IPS-15b (cell line): ENCODE data around the gene ADGRB3.

ENCODE experiments used
- H3K27me3 ChIP-seq: one replicate; pipeline ENCODE4 v1.6.1; 2013; ENCODE audit warnings: low read length; ENCODE audit not compliant: control insufficient read depth, insufficient read depth
- H3K36me3 ChIP-seq: one replicate; pipeline ENCODE4 v1.6.1; 2013; ENCODE audit warnings: low read length; ENCODE audit not compliant: control insufficient read depth, insufficient read depth
- H3K4me1 ChIP-seq: one replicate; pipeline ENCODE4 v1.6.1; 2013; ENCODE audit warnings: mild to moderate bottlenecking, low read length; ENCODE audit not compliant: control insufficient read depth, insufficient read depth
- H3K4me3 ChIP-seq: one replicate; pipeline ENCODE4 v1.5.1; 2013; ENCODE audit warnings: low read depth, low read length
- H3K9ac ChIP-seq: one replicate; pipeline ENCODE4 v1.6.1; 2013; ENCODE audit warnings: low read depth, mild to moderate bottlenecking, low read length
- H3K9me3 ChIP-seq: one replicate; pipeline ENCODE4 v1.6.1; 2013; ENCODE audit warnings: mild to moderate bottlenecking, low read length; ENCODE audit not compliant: control insufficient read depth, insufficient read depth

The ADGRB3 gene

DNA sequence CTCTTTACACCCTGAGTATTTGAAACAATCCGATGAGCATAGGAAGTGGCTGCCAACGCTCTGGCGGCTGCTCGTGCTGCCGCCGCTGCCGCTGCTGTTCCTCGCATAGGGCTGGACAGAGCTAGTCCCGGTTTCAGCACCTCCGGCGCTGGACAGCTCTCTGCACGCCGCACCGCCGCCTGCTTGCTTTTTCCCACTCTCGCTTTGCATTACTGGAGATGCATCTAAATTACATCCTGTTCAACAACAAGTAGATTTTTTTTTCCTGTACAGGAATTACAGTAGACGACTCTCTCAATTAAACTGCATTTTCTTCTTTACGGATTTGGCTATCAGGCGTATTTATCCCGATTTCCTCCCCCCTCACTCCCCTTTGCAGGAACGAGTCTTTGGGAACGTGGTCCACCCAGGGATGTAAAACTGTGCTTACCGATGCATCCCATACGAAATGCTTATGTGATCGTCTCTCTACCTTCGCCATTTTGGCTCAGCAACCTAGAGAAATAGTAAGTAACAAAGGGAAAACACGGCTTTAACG, 597.9 kb downstream of the ADGRB3 start:
- Histone ChIP-seq H3K4me3 (peak overlapping the region; percentile 40), H3K4me1 (peaks cover 3% of the 10 kb centered on the region), H3K36me3 (no peaks in the 10 kb centered on the region), H3K9me3 (no peaks in the 10 kb centered on the region), H3K27me3 (no peaks in the 10 kb centered on the region), H3K9ac (no peak overlapping the region)

DNA sequence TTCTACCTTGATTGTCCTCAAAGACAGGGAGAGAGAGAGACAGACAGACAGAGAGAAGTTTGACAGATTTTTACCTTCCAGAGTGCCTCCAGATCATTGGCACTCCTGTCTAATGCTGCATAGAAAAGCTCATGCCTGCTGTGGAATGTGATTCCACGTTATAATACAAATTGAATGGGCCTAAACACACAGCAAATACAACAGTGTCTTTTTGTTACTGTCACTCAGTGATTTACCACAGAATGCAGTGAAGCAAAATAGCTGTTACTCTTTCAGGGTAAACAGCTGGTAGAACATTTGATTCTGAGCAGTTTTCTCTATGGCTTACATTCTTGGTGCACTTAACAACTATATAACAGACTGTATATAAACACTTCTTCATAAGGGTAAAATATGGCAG, 603.0 kb downstream of the ADGRB3 start:
- Histone ChIP-seq H3K9ac (no peak overlapping the region), H3K9me3 (no peaks in the 10 kb centered on the region), H3K36me3 (no peaks in the 10 kb centered on the region), H3K4me1 (no peaks in the 10 kb centered on the region), H3K27me3 (no peaks in the 10 kb centered on the region), H3K4me3 (no peak overlapping the region)

DNA sequence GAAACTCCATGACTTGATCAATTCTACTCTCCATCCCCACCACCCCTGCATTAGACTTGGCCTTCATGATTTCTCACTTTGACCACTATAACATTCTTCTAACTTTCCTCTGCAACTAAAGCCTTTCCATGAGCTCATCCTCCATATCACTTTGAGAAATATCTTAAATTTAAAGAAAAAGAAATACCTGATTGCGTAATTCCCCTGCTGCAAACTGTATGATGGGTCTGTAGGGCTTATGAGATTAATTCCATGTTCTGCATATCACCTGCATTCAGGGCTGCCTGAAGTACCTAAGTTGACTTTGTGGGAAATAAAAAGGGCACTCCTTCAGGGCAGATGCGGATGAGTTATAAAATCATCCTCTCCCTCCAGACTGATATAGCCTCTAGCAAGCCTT, 611.9 kb downstream of the ADGRB3 start:
- Histone ChIP-seq H3K4me3 (no peak overlapping the region), H3K36me3 (no peaks in the 10 kb centered on the region), H3K4me1 (no peaks in the 10 kb centered on the region), H3K9me3 (no peaks in the 10 kb centered on the region), H3K9ac (no peak overlapping the region), H3K27me3 (no peaks in the 10 kb centered on the region)

DNA sequence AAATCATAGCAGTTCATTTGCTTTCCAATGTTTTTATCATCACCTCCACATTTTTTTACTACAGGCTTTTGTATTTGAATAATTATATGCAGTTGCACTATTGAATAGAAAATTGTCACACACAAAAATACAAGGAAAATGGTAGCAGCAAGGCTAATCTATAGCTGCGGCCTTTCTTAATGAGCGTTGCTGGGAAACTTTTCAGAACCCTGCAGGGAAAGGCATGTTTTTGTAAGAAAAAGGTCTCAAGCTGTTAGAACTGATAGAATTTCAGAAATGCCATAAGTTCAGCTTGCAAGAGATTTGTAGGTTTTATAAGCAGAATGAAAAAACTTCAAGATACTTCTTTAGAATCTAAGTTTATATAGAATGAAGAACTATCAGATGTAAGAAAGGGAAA, 625.9 kb downstream of the ADGRB3 start:
- Histone ChIP-seq H3K4me1 (no peaks in the 10 kb centered on the region), H3K36me3 (no peaks in the 10 kb centered on the region), H3K4me3 (no peak overlapping the region), H3K9me3 (no peaks in the 10 kb centered on the region), H3K27me3 (no peaks in the 10 kb centered on the region), H3K9ac (no peak overlapping the region)

DNA sequence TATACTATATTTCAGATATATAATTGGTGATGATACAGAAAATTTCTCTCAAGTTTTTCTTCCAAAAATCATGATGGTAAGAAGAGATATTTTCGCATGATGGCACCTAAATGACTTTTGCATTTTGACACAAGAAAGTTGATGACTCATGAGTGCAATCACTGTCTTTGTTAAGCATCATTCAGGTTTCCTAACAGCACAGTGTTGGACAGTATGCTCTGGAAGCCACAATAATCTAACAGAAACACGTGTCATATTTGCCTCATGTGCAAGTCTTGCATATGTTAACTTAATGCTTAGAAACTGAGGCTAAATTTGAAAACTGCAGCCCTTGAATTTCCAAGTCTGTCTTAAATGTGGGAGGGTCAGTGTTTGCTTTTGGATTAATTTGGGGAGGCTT, 628.2 kb downstream of the ADGRB3 start:
- Histone ChIP-seq H3K9ac (no peak overlapping the region), H3K4me1 (no peaks in the 10 kb centered on the region), H3K27me3 (no peaks in the 10 kb centered on the region), H3K4me3 (no peak overlapping the region), H3K36me3 (no peaks in the 10 kb centered on the region), H3K9me3 (no peaks in the 10 kb centered on the region)

DNA sequence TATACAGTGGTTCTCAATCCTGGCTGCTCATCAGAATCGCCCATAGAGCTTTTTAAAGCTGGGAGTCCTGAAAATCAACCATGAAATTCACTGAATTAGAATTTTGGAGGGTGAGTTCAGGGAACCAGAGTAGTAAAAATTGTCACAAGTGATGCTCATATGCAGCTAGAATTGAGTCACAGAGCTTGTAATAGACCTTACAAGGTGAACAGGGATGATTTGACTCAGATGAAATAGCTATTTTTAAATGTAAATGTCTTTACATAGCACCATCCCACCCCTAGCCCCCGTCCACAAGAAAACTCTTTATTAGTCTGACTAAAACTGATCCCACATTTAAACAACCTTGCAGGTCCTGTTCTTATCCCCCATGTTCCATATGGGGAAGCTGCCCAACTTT, 630.0 kb downstream of the ADGRB3 start:
- Histone ChIP-seq H3K27me3 (no peaks in the 10 kb centered on the region), H3K4me3 (no peak overlapping the region), H3K9ac (no peak overlapping the region), H3K36me3 (no peaks in the 10 kb centered on the region), H3K4me1 (no peaks in the 10 kb centered on the region), H3K9me3 (no peaks in the 10 kb centered on the region)

DNA sequence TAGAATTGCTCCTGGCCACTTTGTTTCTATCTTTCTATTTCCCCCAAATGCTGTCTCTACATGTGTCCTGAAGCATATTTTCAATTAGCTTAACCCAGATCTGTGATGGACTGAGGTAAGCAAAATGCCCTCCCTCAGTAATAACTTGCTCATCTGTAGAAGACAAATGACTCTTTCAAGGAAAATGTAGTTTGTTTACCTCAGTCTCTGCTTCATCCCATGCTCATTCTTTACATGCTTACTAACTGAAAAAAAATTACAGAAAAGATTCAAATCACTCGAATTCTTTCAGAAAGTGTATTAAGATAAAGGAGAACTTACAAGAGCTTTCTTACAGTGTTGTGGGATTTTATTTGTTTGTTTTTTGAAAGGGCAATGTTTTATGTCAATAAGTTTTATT, 630.6 kb downstream of the ADGRB3 start:
- H3K4me3 ChIP-seq, result no peak overlapping the region
- H3K36me3 ChIP-seq, result no peaks in the 10 kb centered on the region
- no peak overlapping the region for H3K9ac ChIP-seq
- no peaks in the 10 kb centered on the region for H3K9me3 ChIP-seq
- H3K27me3 ChIP-seq, result no peaks in the 10 kb centered on the region
- H3K4me1 ChIP-seq, result no peaks in the 10 kb centered on the region

DNA sequence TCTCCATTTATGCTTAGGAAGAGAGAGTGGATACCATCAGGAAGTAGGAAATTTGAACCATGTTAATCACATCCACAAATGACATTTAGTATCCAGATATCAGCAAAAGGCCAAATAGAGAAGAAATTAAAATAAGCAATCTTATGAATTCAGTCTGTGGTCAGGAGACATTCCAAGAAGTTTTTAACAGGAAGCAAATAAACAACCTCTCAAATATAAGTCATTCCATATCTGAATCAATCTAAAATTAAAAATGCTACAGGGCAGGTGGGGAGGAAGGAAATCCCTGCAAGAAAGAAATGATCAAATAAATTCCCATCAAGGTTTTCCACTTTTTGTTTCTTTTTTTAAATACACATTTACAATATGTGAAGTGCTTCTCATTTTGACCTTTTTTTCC, 641.1 kb downstream of the ADGRB3 start:
- Histone ChIP-seq H3K36me3 (no peaks in the 10 kb centered on the region), H3K9ac (no peak overlapping the region), H3K27me3 (no peaks in the 10 kb centered on the region), H3K4me1 (no peaks in the 10 kb centered on the region), H3K4me3 (no peak overlapping the region), H3K9me3 (no peaks in the 10 kb centered on the region)

DNA sequence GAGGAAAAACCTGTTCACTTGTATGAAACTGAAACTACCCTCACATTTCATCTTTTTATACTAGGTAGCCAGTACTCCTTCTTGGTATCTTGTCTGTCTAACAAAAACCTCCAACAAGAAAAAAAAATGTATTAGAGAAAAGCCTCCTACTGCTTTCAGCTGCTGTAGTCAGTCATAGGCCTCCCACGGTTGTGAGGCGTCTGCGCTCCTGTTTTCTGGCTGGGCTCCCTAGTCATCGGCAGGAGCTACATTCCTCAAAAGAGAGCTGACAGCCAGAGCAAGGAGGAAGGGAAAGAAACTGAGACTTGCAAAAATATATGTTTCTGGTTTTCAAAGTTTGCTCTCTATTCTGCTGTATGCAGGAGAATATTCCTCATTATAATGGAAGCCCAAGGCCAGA, 644.7 kb downstream of the ADGRB3 start:
- Histone ChIP-seq H3K27me3 (no peaks in the 10 kb centered on the region), H3K9me3 (no peaks in the 10 kb centered on the region), H3K9ac (no peak overlapping the region), H3K4me3 (no peak overlapping the region), H3K4me1 (peaks cover 2% of the 10 kb centered on the region), H3K36me3 (no peaks in the 10 kb centered on the region)

DNA sequence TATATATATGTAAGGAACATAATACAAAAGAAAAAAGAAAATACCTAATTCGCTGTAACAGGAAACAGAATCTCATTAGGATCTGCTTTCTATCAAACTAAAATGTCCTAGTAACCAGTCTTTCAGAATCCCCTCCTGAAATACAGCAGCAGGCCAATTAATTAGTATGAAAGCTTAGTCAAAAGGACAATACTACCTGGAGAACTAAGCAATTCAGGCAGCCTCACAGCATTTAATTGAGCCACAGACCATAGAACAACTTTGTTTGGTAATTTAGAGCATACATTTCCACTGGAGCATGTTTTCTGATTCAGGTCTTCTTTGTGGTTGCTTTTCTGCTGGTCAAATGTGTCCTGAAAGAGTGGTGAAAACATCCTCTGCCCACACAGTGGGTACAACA, 645.8 kb downstream of the ADGRB3 start:
- Histone ChIP-seq H3K4me3 (no peak overlapping the region), H3K9ac (no peak overlapping the region), H3K27me3 (no peaks in the 10 kb centered on the region), H3K4me1 (peaks cover 2% of the 10 kb centered on the region), H3K36me3 (no peaks in the 10 kb centered on the region), H3K9me3 (no peaks in the 10 kb centered on the region)

DNA sequence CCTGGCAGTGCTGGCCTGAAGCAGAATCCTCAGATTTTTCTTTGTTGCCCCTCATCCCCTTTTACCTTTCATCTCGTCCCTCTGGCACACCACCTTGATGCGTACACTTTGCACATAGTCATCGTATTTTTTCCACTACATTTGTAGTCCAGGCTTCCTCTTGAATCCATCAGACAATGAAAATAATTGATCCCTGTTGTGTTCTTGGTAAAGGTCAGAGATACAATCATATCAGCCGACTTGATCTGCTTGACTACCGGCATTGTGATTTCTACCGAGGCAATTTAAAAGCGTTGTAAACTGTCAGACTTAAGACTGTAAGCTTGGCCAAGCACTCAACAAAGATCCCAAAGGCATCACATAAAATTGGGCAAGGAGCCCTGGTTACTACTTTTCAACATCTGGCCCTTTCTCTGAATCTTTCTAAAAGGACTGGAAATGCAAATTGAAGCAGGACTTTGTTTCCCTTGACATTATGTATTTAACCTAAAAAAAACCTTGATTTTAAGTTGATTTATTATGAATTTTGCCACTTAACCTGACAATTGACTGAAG, 649.2 kb downstream of the ADGRB3 start:
- Histone ChIP-seq H3K4me3 (no peak overlapping the region), H3K36me3 (no peaks in the 10 kb centered on the region), H3K4me1 (peaks cover 2% of the 10 kb centered on the region), H3K27me3 (no peaks in the 10 kb centered on the region), H3K9me3 (no peaks in the 10 kb centered on the region), H3K9ac (no peak overlapping the region)

DNA sequence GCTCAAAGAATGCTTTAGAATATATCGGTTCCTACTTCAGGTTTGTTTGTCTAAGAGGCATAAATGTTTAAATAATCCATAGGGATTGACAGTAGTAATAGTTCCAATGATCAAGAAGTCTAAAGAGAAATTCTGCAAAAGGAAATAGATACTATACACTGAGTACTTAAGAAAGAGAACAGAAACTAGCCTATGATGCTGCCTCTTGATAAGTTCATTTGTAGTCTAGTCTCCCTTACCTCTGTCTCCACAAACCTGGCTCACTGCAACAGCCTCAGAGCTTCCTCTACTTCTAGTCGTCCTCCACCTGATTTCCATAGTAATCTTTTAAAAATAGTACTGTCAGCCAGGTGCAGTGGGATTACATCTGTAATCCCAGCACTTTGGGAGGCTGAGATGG, 650.0 kb downstream of the ADGRB3 start:
- H3K27me3 ChIP-seq, result no peaks in the 10 kb centered on the region
- no peak overlapping the region for H3K9ac ChIP-seq
- no peak overlapping the region for H3K4me3 ChIP-seq
- no peaks in the 10 kb centered on the region for H3K9me3 ChIP-seq
- peaks cover 2% of the 10 kb centered on the region for H3K4me1 ChIP-seq
- no peaks in the 10 kb centered on the region for H3K36me3 ChIP-seq
